Measurements from ENCODE around the gene EXD1. TPM values are rescaled to one million over a fixed set of nuclear protein-coding genes. Genes with fewer than 3 reads are reported as not detected.

EXD1 gene
- total and polyA plus RNA-seq, 9 of the 15 experiments (the other 6 are each of a cell fraction or from before 2014, with no cell fraction given), result not detected

Other genes with a start within 250 kb of the EXD1 start
- gene INO80, start 114.5 kb downstream of the EXD1 start, total RNA-seq (2014; rRNA removed), result 20.5 and 31.3 TPM in 2 replicates
- gene INO80, start 114.5 kb downstream of the EXD1 start, total RNA-seq (2014; rRNA removed; fragmentation: Illumina TruSeq; extraction: Trizol), result 18.4 and 18.6 TPM in 2 replicates
- 18.7 and 23.7 TPM in 2 replicates for gene INO80, start 114.5 kb downstream of the EXD1 start, total RNA-seq (2015; rRNA removed; fragmentation: Illumina TruSeq; extraction: Trizol)
- gene INO80, start 114.5 kb downstream of the EXD1 start, total RNA-seq (2021), result 21.3 and 25.7 TPM in 2 replicates
- gene INO80, start 114.5 kb downstream of the EXD1 start, polyA plus RNA-seq (2011; rRNA removed), result 5.0 and 5.1 TPM in 2 replicates
- gene INO80, start 114.5 kb downstream of the EXD1 start, polyA plus RNA-seq (2014; fragmentation: Illumina TruSeq; extraction: Trizol), result 18.5 and 19.9 TPM in 2 replicates
- gene INO80, start 114.5 kb downstream of the EXD1 start, polyA plus RNA-seq (2014; fragmentation: Nextera tagmentation; extraction: Ambion mirVana), result 1 to 10 TPM; 1.1 to 3.9 TPM
- gene INO80, start 114.5 kb downstream of the EXD1 start, polyA plus RNA-seq (2014; rRNA removed), result 20.2 and 20.4 TPM in 2 replicates
- gene CHP1, start 511 bp upstream of the EXD1 start, total RNA-seq (2014; rRNA removed), result 61.6 and 77.7 TPM in 2 replicates
- 63.6 and 68.7 TPM in 2 replicates for gene CHP1, start 511 bp upstream of the EXD1 start, total RNA-seq (2014; rRNA removed; fragmentation: Illumina TruSeq; extraction: Trizol)
- gene CHP1, start 511 bp upstream of the EXD1 start, total RNA-seq (2015; rRNA removed; fragmentation: Illumina TruSeq; extraction: Trizol), result 67.6 and 69.3 TPM in 2 replicates
- gene CHP1, start 511 bp upstream of the EXD1 start, total RNA-seq (2021), result 74.2 and 82.5 TPM in 2 replicates
- gene CHP1, start 511 bp upstream of the EXD1 start, polyA plus RNA-seq (2011; rRNA removed), result 49.7 and 71.8 TPM in 2 replicates
- gene CHP1, start 511 bp upstream of the EXD1 start, polyA plus RNA-seq (2014; fragmentation: Illumina TruSeq; extraction: Trizol), result 67.0 and 67.4 TPM in 2 replicates
- 10 to 100 TPM; 75.8 to 83.4 TPM for gene CHP1, start 511 bp upstream of the EXD1 start, polyA plus RNA-seq (2014; fragmentation: Nextera tagmentation; extraction: Ambion mirVana)
- gene CHP1, start 511 bp upstream of the EXD1 start, polyA plus RNA-seq (2014; rRNA removed), result 31.7 and 41.3 TPM in 2 replicates
- gene OIP5, start 101.8 kb upstream of the EXD1 start, total RNA-seq (2014; rRNA removed), result 31.7 and 48.1 TPM in 2 replicates
- gene OIP5, start 101.8 kb upstream of the EXD1 start, total RNA-seq (2014; rRNA removed; fragmentation: Illumina TruSeq; extraction: Trizol), result 35.3 and 42.0 TPM in 2 replicates
- 34.9 and 35.6 TPM in 2 replicates for gene OIP5, start 101.8 kb upstream of the EXD1 start, total RNA-seq (2015; rRNA removed; fragmentation: Illumina TruSeq; extraction: Trizol)
- gene OIP5, start 101.8 kb upstream of the EXD1 start, total RNA-seq (2021), result 35.7 and 36.1 TPM in 2 replicates
- 38.0 and 54.8 TPM in 2 replicates for gene OIP5, start 101.8 kb upstream of the EXD1 start, polyA plus RNA-seq (2011; rRNA removed)
- gene OIP5, start 101.8 kb upstream of the EXD1 start, polyA plus RNA-seq (2014; fragmentation: Illumina TruSeq; extraction: Trizol), result 21.6 and 27.3 TPM in 2 replicates
- gene OIP5, start 101.8 kb upstream of the EXD1 start, polyA plus RNA-seq (2014; fragmentation: Nextera tagmentation; extraction: Ambion mirVana), result 10 to 100 TPM in 1 of 2 experiments, 1 to 10 TPM in 1; 8.3 to 14.5 TPM
- 40.2 and 47.9 TPM in 2 replicates for gene OIP5, start 101.8 kb upstream of the EXD1 start, polyA plus RNA-seq (2014; rRNA removed)
- 118 and 119 TPM in 2 replicates for gene NUSAP1, start 102.1 kb upstream of the EXD1 start, total RNA-seq (2014; rRNA removed)
- gene NUSAP1, start 102.1 kb upstream of the EXD1 start, total RNA-seq (2014; rRNA removed; fragmentation: Illumina TruSeq; extraction: Trizol), result 254 and 285 TPM in 2 replicates
- 254 TPM in 2 replicates for gene NUSAP1, start 102.1 kb upstream of the EXD1 start, total RNA-seq (2015; rRNA removed; fragmentation: Illumina TruSeq; extraction: Trizol)
- gene NUSAP1, start 102.1 kb upstream of the EXD1 start, total RNA-seq (2021), result 143 and 152 TPM in 2 replicates
- 224 and 266 TPM in 2 replicates for gene NUSAP1, start 102.1 kb upstream of the EXD1 start, polyA plus RNA-seq (2011; rRNA removed)
- 203 and 242 TPM in 2 replicates for gene NUSAP1, start 102.1 kb upstream of the EXD1 start, polyA plus RNA-seq (2014; fragmentation: Illumina TruSeq; extraction: Trizol)
- gene NUSAP1, start 102.1 kb upstream of the EXD1 start, polyA plus RNA-seq (2014; fragmentation: Nextera tagmentation; extraction: Ambion mirVana), result 100 to 1,000 TPM; 194 to 227 TPM
- gene NUSAP1, start 102.1 kb upstream of the EXD1 start, polyA plus RNA-seq (2014; rRNA removed), result 157 and 170 TPM in 2 replicates
- 38.1 and 44.9 TPM in 2 replicates for gene NDUFAF1, start 171.7 kb upstream of the EXD1 start, total RNA-seq (2014; rRNA removed)
- gene NDUFAF1, start 171.7 kb upstream of the EXD1 start, total RNA-seq (2014; rRNA removed; fragmentation: Illumina TruSeq; extraction: Trizol), result 43.5 and 53.1 TPM in 2 replicates
- gene NDUFAF1, start 171.7 kb upstream of the EXD1 start, total RNA-seq (2015; rRNA removed; fragmentation: Illumina TruSeq; extraction: Trizol), result 33.7 and 36.2 TPM in 2 replicates
- 28.7 and 29.5 TPM in 2 replicates for gene NDUFAF1, start 171.7 kb upstream of the EXD1 start, total RNA-seq (2021)
- gene NDUFAF1, start 171.7 kb upstream of the EXD1 start, polyA plus RNA-seq (2011; rRNA removed), result 28.9 and 45.0 TPM in 2 replicates
- gene NDUFAF1, start 171.7 kb upstream of the EXD1 start, polyA plus RNA-seq (2014; fragmentation: Illumina TruSeq; extraction: Trizol), result 33.2 and 40.6 TPM in 2 replicates
- 10 to 100 TPM; 87.0 to 93.4 TPM for gene NDUFAF1, start 171.7 kb upstream of the EXD1 start, polyA plus RNA-seq (2014; fragmentation: Nextera tagmentation; extraction: Ambion mirVana)
- 46.8 TPM in 2 replicates for gene NDUFAF1, start 171.7 kb upstream of the EXD1 start, polyA plus RNA-seq (2014; rRNA removed)
- 26.4 and 28.7 TPM in 2 replicates for gene RTF1, start 186.3 kb upstream of the EXD1 start, total RNA-seq (2014; rRNA removed)
- 28.2 and 31.3 TPM in 2 replicates for gene RTF1, start 186.3 kb upstream of the EXD1 start, total RNA-seq (2014; rRNA removed; fragmentation: Illumina TruSeq; extraction: Trizol)
- 33.0 and 34.0 TPM in 2 replicates for gene RTF1, start 186.3 kb upstream of the EXD1 start, total RNA-seq (2015; rRNA removed; fragmentation: Illumina TruSeq; extraction: Trizol)
- 23.3 and 31.5 TPM in 2 replicates for gene RTF1, start 186.3 kb upstream of the EXD1 start, total RNA-seq (2021)
- gene RTF1, start 186.3 kb upstream of the EXD1 start, polyA plus RNA-seq (2011; rRNA removed), result 33.4 and 40.7 TPM in 2 replicates
- gene RTF1, start 186.3 kb upstream of the EXD1 start, polyA plus RNA-seq (2014; fragmentation: Illumina TruSeq; extraction: Trizol), result 40.4 and 45.4 TPM in 2 replicates
- gene RTF1, start 186.3 kb upstream of the EXD1 start, polyA plus RNA-seq (2014; fragmentation: Nextera tagmentation; extraction: Ambion mirVana), result 1 to 10 TPM; 7.6 to 9.1 TPM
- 45.4 and 69.5 TPM in 2 replicates for gene RTF1, start 186.3 kb upstream of the EXD1 start, polyA plus RNA-seq (2014; rRNA removed)

Data from K562 (cell line).